ENCODE data around the gene UBE2O. TPM values are rescaled to one million over a fixed set of nuclear protein-coding genes. Genes with fewer than 3 reads are reported as not detected.
A peak's percentile ranks its signal among the peaks of the same experiment; 100 is the strongest.

Gene UBE2O
- polyA plus RNA-seq (2013, experiment 1 of 2): 21.4 TPM
- polyA plus RNA-seq (2013, experiment 2 of 2): 21.3 TPM

DNA sequence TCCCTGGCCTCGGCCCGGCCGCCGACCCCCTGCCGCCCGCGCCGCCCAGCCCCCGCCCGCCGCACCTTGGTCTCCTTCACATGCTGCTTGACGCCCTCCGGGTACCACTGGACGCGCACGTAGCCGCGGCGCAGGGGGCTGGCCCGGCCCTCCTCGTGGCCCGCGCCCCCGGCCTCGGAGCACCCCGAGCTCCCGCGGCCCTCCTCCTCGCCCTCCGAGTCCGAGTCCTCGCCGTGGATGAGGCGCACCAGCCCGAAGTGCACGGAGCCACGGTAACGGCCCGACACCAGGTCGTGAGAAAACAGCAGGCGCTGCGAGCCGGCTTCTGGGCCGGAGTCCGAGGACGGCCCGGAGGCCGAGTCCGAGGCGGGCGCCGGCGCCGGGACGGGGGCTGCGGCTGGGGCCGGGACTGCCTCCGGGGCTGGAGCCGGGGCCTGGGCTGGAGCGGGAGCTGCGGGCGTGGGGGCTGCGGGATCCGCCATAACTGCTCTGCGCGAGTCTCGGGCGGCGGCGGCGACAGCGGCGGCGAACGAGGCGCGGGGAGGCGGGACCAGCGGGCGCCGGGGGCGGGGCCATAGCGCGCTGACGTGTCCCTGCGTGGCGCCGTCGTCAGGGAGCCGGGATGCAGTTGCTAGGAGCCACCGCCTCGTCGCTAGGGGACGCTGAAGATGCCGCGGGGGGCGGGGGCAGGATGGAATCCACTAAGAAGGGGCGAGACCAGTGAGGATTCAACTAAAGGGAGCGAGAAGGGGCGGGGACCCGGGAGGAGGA lies at the start of gene UBE2O:
Gene UBE2O (minus strand): TSS at position 493 of the 771 bp plus-strand sequence. CDS start 11 bp downstream, at position 482.
- Histone ChIP-seq H3K4ac (ENCODE audit: low read depth, low read length) (peak within 1 kb of the TSS; percentile 28), H2BK5ac (ENCODE audit: low read length) (no peak within 1 kb of the TSS), H3K23ac (ENCODE audit: low read length) (peak within 1 kb of the TSS; percentile 89), H3K79me1 (ENCODE audit: low read length) (peaks cover 17% of the 10 kb centered on the region), H3K4me1 (ENCODE audit: control insufficient read depth, low read depth, low read length) (peaks cover 6% of the 10 kb centered on the region), H3K79me2 (ENCODE audit: control insufficient read depth, insufficient read depth, low read length) (peaks cover 48% of the 10 kb centered on the region), H3K56ac (ENCODE audit: low read length) (peak within 1 kb of the TSS; percentile 97), H3K4me2 (ENCODE audit: low read length) (peak within 1 kb of the TSS; percentile 67), H3K18ac (ENCODE audit: low read length) (peak within 1 kb of the TSS; percentile 88), H2BK120ac (ENCODE audit: low read depth, low read length) (no peak within 1 kb of the TSS), H2BK15ac (replicated peaks; ENCODE audit: low read depth) (no peak within 1 kb of the TSS), H3K27me3 (ENCODE audit: insufficient read depth, low read length, poor library complexity) (no peaks in the 10 kb centered on the region), H4K5ac (ENCODE audit: low read length) (no peak within 1 kb of the TSS), H4K8ac (ENCODE audit: low read depth, low read length) (no peak within 1 kb of the TSS), H3K27ac (ENCODE audit: low read depth, low read length) (peak within 1 kb of the TSS; percentile 56), H3K4me3 (ENCODE audit: low read length) (peak within 1 kb of the TSS; percentile 90), H2AK5ac (ENCODE audit: low read length) (no peak within 1 kb of the TSS), H3K9ac (ENCODE audit: low read length) (peak within 1 kb of the TSS; percentile 87), H3K36me3 (ENCODE audit: control insufficient read depth, insufficient read depth, low read length) (no peaks in the 10 kb centered on the region)
- DNase-seq: peak; percentile 98
- WGBS (ENCODE audit: extremely low coverage, insufficient coverage, low lambda C conversion rate): no CpG with 5 or more reads among the region's 101 CpGs

DNA sequence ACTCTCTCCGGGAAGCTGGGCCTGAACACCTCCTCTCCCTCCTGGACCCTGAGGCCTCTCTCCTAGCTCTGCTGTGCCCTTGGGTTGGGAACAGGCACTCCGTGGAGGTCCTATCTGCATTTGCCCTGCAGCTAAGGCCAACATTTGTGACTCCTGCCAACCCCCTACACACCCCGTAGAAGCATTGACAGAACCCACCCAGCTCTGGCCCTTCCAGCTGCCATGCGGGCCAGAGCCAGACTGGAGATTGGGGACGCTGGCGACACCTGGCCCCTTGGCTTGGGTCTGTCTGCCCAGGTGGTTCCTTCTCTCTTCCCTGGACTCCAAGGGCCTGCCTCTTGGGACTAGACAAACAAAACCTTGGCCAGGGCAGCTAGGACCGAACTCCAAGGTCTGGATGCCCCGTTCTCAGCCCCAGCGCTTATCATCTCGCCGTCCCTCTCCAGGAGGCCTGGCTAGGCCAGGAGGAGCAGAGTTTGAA lies 48.9 kb upstream of the UBE2O start:
- Histone ChIP-seq H3K23ac (ENCODE audit: low read length) (peak overlapping the region; percentile 98), H3K4me3 (ENCODE audit: low read length) (no peak overlapping the region), H3K9ac (ENCODE audit: low read length) (peak overlapping the region; percentile 62), H4K8ac (ENCODE audit: low read depth, low read length) (no peak overlapping the region), H4K5ac (ENCODE audit: low read length) (no peak overlapping the region), H3K4me2 (ENCODE audit: low read length) (peak overlapping the region; percentile 15), H3K27ac (ENCODE audit: low read depth, low read length) (no peak overlapping the region), H2AK5ac (ENCODE audit: low read length) (peak overlapping the region; percentile 67), H3K36me3 (ENCODE audit: control insufficient read depth, insufficient read depth, low read length) (no peaks in the 10 kb centered on the region), H3K4ac (ENCODE audit: low read depth, low read length) (no peak overlapping the region), H3K18ac (ENCODE audit: low read length) (no peak overlapping the region), H3K79me1 (ENCODE audit: low read length) (peaks cover 7% of the 10 kb centered on the region), H2BK120ac (ENCODE audit: low read depth, low read length) (no peak overlapping the region), H2BK15ac (replicated peaks; ENCODE audit: low read depth) (no peak overlapping the region), H3K79me2 (ENCODE audit: control insufficient read depth, insufficient read depth, low read length) (peaks cover 2% of the 10 kb centered on the region), H3K56ac (ENCODE audit: low read length) (peak overlapping the region; percentile 83), H3K27me3 (ENCODE audit: insufficient read depth, low read length, poor library complexity) (no peaks in the 10 kb centered on the region), H2BK5ac (ENCODE audit: low read length) (no peak overlapping the region), H3K4me1 (ENCODE audit: control insufficient read depth, low read depth, low read length) (peaks cover 19% of the 10 kb centered on the region)
- WGBS (ENCODE audit: extremely low coverage, insufficient coverage, low lambda C conversion rate): no CpG with 5 or more reads among the region's 11 CpGs
- peak; percentile 33 for DNase-seq

DNA sequence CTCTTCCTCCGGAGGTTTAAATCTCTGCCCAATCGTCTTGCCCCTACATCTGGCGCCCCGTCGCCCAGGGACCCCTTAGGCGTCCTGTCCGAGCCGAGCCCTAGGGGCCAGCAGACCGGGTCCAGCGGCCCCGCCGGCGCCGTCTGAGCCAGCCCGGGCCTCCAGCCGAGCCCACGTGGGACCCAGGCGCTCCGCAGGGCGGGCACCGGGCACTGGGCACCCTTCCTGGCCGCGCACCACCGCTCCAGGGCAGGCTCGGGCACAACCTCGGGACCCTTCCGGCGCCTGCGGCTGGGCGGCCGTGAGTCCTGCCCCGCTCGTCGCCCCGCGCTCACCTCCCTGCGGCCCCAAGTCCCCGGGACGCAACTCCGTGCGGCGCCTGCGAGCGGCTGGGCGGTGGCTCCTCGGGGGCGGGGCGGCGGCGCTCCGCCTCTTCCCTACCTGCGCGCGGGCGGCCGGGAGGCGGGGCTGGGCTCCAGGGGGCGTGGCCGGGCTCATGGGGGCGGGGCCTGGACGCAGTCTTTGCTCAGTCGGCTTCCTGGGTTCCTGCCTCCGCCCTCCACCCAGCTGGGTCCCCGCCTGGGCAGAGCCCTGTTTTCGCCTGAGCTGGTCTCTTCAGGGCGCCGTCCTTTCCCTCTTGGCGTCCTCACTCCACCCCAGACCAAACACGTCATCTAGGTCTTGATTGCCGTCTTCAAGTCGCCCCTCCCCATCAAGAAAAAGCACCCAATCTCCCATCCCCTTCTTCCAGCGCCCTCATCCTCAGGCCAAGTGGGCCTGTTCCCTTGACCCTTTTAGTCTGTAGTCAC lies 48.3 kb upstream of the UBE2O start, which contains the start of gene RHBDF2:
Gene RHBDF2 (minus strand): TSS at position 406 of the 809 bp plus-strand sequence. CDS start 19,899 bp downstream, outside the sequence.
- no CpG with 5 or more reads among the region's 72 CpGs for WGBS (ENCODE audit: extremely low coverage, insufficient coverage, low lambda C conversion rate)
- peak within 1 kb of the TSS; percentile 90 for H3K9ac ChIP-seq (ENCODE audit: low read length)
- peak within 1 kb of the TSS; percentile 16 for H3K18ac ChIP-seq (ENCODE audit: low read length)
- H3K23ac ChIP-seq (ENCODE audit: low read length): peak within 1 kb of the TSS; percentile 98
- H3K27ac ChIP-seq (ENCODE audit: low read depth, low read length): peak within 1 kb of the TSS; percentile 17
- H3K4me2 ChIP-seq (ENCODE audit: low read length): peak within 1 kb of the TSS; percentile 94
- no peak within 1 kb of the TSS for H2BK120ac ChIP-seq (ENCODE audit: low read depth, low read length)
- H3K4me1 ChIP-seq (ENCODE audit: control insufficient read depth, low read depth, low read length): peaks cover 19% of the 10 kb centered on the region
- H3K36me3 ChIP-seq (ENCODE audit: control insufficient read depth, insufficient read depth, low read length): no peaks in the 10 kb centered on the region
- H3K79me1 ChIP-seq (ENCODE audit: low read length): peaks cover 7% of the 10 kb centered on the region
- H3K56ac ChIP-seq (ENCODE audit: low read length): peak within 1 kb of the TSS; percentile 93
- H2BK5ac ChIP-seq (ENCODE audit: low read length): no peak within 1 kb of the TSS
- H3K4me3 ChIP-seq (ENCODE audit: low read length): peak within 1 kb of the TSS; percentile 78
- peak; percentile 84 for DNase-seq
- H4K8ac ChIP-seq (ENCODE audit: low read depth, low read length): no peak within 1 kb of the TSS
- H3K79me2 ChIP-seq (ENCODE audit: control insufficient read depth, insufficient read depth, low read length): peaks cover 2% of the 10 kb centered on the region
- no peak within 1 kb of the TSS for H2BK15ac ChIP-seq (replicated peaks; ENCODE audit: low read depth)
- no peaks in the 10 kb centered on the region for H3K27me3 ChIP-seq (ENCODE audit: insufficient read depth, low read length, poor library complexity)
- peak within 1 kb of the TSS; percentile 67 for H2AK5ac ChIP-seq (ENCODE audit: low read length)
- no peak within 1 kb of the TSS for H4K5ac ChIP-seq (ENCODE audit: low read length)
- H3K4ac ChIP-seq (ENCODE audit: low read depth, low read length): peak within 1 kb of the TSS; percentile 44

DNA sequence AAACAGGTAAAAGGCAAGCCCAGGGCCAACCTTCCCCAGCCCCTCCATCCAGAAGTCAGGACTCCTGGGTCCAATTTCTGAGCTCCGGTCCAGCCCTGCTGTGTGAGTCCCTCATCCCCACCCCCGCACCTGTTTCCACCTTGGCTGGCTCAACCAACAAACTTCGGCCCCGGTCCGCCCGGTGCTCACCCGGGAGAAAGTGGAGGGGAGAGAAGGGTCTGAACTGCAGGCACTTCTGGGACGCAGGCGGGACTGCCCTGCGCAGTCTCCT lies 47.7 kb upstream of the UBE2O start:
- Histone ChIP-seq H3K27me3 (ENCODE audit: insufficient read depth, low read length, poor library complexity) (no peaks in the 10 kb centered on the region), H3K27ac (ENCODE audit: low read depth, low read length) (peak overlapping the region; percentile 17), H3K56ac (ENCODE audit: low read length) (peak overlapping the region; percentile 93), H3K18ac (ENCODE audit: low read length) (peak overlapping the region; percentile 16), H3K9ac (ENCODE audit: low read length) (peak overlapping the region; percentile 90), H3K79me1 (ENCODE audit: low read length) (peaks cover 7% of the 10 kb centered on the region), H3K4me2 (ENCODE audit: low read length) (peak overlapping the region; percentile 94), H3K36me3 (ENCODE audit: control insufficient read depth, insufficient read depth, low read length) (no peaks in the 10 kb centered on the region), H3K4me1 (ENCODE audit: control insufficient read depth, low read depth, low read length) (peaks cover 19% of the 10 kb centered on the region), H4K8ac (ENCODE audit: low read depth, low read length) (no peak overlapping the region), H2AK5ac (ENCODE audit: low read length) (no peak overlapping the region), H4K5ac (ENCODE audit: low read length) (no peak overlapping the region), H2BK15ac (replicated peaks; ENCODE audit: low read depth) (no peak overlapping the region), H2BK5ac (ENCODE audit: low read length) (no peak overlapping the region), H3K4ac (ENCODE audit: low read depth, low read length) (peak overlapping the region; percentile 44), H3K23ac (ENCODE audit: low read length) (no peak overlapping the region), H2BK120ac (ENCODE audit: low read depth, low read length) (no peak overlapping the region), H3K79me2 (ENCODE audit: control insufficient read depth, insufficient read depth, low read length) (peaks cover 2% of the 10 kb centered on the region), H3K4me3 (ENCODE audit: low read length) (peak overlapping the region; percentile 78)
- WGBS (ENCODE audit: extremely low coverage, insufficient coverage, low lambda C conversion rate): no CpG with 5 or more reads among the region's 10 CpGs
- DNase-seq: peak; percentile 43

DNA sequence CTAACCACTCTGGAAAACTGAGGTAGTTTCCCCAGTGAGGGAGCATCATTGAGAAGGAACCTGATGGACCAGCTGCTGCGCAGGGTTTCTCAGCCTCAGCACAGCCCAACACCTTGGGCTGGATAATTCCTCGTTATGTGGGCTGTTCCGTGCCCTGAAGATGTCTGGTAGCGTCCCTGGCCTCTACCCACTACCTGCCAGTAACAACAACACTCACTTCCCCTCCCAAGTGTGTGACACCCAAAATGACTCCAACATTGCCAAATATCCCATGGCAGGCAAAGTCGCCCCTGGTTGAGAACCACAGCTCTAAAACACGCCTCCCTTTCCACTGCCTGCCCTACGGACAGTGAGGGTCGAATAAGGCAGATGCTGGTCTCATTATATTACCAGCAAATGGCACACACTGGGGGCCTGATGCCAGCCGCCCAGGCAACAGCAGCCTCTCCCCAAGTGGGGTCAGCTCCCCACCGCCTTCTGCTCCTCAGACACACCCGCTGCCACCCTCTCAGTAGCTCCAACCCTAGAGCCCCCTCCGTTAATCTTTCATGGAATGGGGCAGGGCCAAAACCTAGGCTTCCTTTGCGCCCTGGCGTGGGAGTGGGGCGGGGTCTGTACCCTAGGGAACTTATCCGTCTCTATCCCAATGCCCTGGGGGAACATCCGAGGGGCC lies 47.3 kb upstream of the UBE2O start:
- Histone ChIP-seq H2AK5ac (ENCODE audit: low read length) (no peak overlapping the region), H3K4me3 (ENCODE audit: low read length) (peak overlapping the region; percentile 78), H3K4me1 (ENCODE audit: control insufficient read depth, low read depth, low read length) (peaks cover 19% of the 10 kb centered on the region), H3K27ac (ENCODE audit: low read depth, low read length) (no peak overlapping the region), H3K36me3 (ENCODE audit: control insufficient read depth, insufficient read depth, low read length) (no peaks in the 10 kb centered on the region), H2BK120ac (ENCODE audit: low read depth, low read length) (no peak overlapping the region), H2BK5ac (ENCODE audit: low read length) (no peak overlapping the region), H3K23ac (ENCODE audit: low read length) (no peak overlapping the region), H4K8ac (ENCODE audit: low read depth, low read length) (no peak overlapping the region), H3K79me1 (ENCODE audit: low read length) (peaks cover 7% of the 10 kb centered on the region), H4K5ac (ENCODE audit: low read length) (no peak overlapping the region), H3K79me2 (ENCODE audit: control insufficient read depth, insufficient read depth, low read length) (peaks cover 2% of the 10 kb centered on the region), H3K56ac (ENCODE audit: low read length) (peak overlapping the region; percentile 93), H3K4me2 (ENCODE audit: low read length) (peak overlapping the region; percentile 94), H3K9ac (ENCODE audit: low read length) (peak overlapping the region; percentile 90), H2BK15ac (replicated peaks; ENCODE audit: low read depth) (no peak overlapping the region), H3K4ac (ENCODE audit: low read depth, low read length) (no peak overlapping the region), H3K27me3 (ENCODE audit: insufficient read depth, low read length, poor library complexity) (no peaks in the 10 kb centered on the region), H3K18ac (ENCODE audit: low read length) (no peak overlapping the region)
- WGBS (ENCODE audit: extremely low coverage, insufficient coverage, low lambda C conversion rate): no CpG with 5 or more reads among the region's 17 CpGs
- no peak for DNase-seq
